Upper lobe of right lung (tissue), 1 donor: Measurements from ENCODE around the gene TLE4. TPM values are rescaled to one million over a fixed set of nuclear protein-coding genes. Genes with fewer than 3 reads are reported as not detected.

Experiments
- ATAC-seq: fragments of 200-7000 bp; cut with Tn5 transposase; one replicate; pipeline ENCODE4 v1.9.1; 2020; ENCODE audit warnings: mild to moderate bottlenecking, moderate library complexity
- DNase-seq: peaks from one replicate; pipeline ENCODE4 v3.0.0-alpha.2; 2020
- H3K27ac ChIP-seq: fragments of 200-600 bp; one replicate; pipeline ENCODE4 v1.8.0; 2022
- H3K27me3 ChIP-seq: fragments of 200-600 bp; one replicate; pipeline ENCODE4 v1.8.0; 2022; ENCODE audit warnings: mild to moderate bottlenecking
- H3K36me3 ChIP-seq: fragments of 200-600 bp; one replicate; pipeline ENCODE4 v1.8.0; 2022
- H3K4me1 ChIP-seq: fragments of 200-600 bp; one replicate; pipeline ENCODE4 v1.8.0; 2022
- H3K4me3 ChIP-seq: fragments of 200-600 bp; one replicate; pipeline ENCODE4 v1.8.0; 2022; ENCODE audit warnings: mild to moderate bottlenecking
- H3K9me3 ChIP-seq: fragments of 200-600 bp; one replicate; pipeline ENCODE4 v1.8.0; 2022
- intact Hi-C: fragments of 100-400 bp; cut with DNase I; formaldehyde crosslinking; loops from one replicate; pipeline ENCODE4 v1.11.0; 2022
- total RNA-seq: library from RNA; stranded (reverse); fragmentation: NEBNext Ultra II Directional; extraction: Animal tissue kit (Norgen Biotek cat#: 25700); gene quantifications from one replicate; pipeline ENCODE4 v1.2.1, GENCODE V29; 2021
- TF ChIP-seq, protein P1 (sequence below): fragments of 200-600 bp; IDR thresholded peaks from one replicate; pipeline ENCODE4 v1.8.0; 2022; ENCODE audit warnings: antibody characterized with exemption
- donor health status: DM: no; HTN: yes; CAD: no; lungs with severe emphysema.

The TLE4 gene
- total RNA-seq, 1 donor from 2014 or later = 37.1 TPM

DNA sequence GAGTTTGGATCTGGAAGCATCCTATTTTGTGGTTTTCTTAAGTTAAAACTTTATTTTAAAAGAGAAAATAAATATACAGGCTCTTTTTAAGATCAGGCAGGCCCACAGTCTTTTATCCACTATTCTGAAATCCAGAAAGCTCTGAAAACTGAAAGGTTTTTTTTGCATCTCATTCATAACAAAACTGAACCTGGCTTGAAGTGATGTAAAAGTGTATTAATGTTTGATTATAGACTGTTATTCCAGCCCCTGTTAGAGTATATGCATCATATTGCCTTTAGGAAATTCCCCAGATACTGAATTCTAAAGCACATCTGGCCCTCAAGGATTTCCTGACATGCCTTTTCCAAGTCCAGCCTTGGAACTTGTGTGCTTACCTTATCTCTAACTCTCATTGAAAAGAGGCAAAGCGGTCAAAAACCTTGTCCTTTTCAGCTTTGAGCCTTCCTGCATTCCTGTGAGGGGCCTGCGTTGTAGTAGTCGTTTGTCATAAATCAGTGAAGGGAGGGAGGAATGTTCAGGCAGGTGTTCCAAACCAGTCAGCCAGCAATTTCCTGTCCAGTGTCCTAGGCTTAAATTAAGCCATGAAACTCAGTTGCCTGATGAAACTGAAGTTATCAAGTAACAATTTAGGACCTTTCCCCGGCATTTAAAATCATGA, 110.4 kb downstream of the TLE4 start:
- intact Hi-C loops = no loop called here
- Histone ChIP-seq H3K9me3 (no peaks in the 10 kb centered on the region), H3K4me3 (no peak overlapping the region), H3K4me1 (no peaks in the 10 kb centered on the region), H3K27ac (no peak overlapping the region), H3K27me3 (no peaks in the 10 kb centered on the region), H3K36me3 (no peaks in the 10 kb centered on the region)
- ATAC-seq (no peak), DNase-seq (no peak)
- TF ChIP-seq, protein P1, sequence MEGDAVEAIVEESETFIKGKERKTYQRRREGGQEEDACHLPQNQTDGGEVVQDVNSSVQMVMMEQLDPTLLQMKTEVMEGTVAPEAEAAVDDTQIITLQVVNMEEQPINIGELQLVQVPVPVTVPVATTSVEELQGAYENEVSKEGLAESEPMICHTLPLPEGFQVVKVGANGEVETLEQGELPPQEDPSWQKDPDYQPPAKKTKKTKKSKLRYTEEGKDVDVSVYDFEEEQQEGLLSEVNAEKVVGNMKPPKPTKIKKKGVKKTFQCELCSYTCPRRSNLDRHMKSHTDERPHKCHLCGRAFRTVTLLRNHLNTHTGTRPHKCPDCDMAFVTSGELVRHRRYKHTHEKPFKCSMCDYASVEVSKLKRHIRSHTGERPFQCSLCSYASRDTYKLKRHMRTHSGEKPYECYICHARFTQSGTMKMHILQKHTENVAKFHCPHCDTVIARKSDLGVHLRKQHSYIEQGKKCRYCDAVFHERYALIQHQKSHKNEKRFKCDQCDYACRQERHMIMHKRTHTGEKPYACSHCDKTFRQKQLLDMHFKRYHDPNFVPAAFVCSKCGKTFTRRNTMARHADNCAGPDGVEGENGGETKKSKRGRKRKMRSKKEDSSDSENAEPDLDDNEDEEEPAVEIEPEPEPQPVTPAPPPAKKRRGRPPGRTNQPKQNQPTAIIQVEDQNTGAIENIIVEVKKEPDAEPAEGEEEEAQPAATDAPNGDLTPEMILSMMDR = no peak

DNA sequence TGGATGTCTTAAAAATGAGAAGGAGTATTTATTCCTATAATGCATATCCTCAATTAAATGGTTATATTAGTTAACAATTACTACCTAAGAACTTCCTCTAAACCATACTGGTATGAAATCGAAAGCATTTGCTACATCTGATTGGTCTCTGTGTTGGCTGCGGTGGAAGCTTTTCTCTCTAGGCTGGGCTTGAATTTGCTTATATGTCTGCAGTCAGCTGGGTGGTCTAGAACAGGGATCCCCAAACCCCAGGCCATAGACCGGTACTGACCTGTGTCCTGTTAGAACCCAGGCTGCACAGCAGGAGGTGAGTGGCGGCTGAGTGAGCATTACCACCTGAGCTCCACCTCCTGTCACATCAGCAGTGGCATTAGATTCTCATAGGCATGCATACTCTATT, 112.3 kb downstream of the TLE4 start:
- intact Hi-C loops = no loop called here
- Histone ChIP-seq H3K4me3 (no peak overlapping the region), H3K36me3 (no peaks in the 10 kb centered on the region), H3K27ac (no peak overlapping the region), H3K4me1 (no peaks in the 10 kb centered on the region), H3K9me3 (no peaks in the 10 kb centered on the region), H3K27me3 (no peaks in the 10 kb centered on the region)
- DNase-seq = no peak
- TF ChIP-seq, protein P1 = no peak
- no peak for ATAC-seq

DNA sequence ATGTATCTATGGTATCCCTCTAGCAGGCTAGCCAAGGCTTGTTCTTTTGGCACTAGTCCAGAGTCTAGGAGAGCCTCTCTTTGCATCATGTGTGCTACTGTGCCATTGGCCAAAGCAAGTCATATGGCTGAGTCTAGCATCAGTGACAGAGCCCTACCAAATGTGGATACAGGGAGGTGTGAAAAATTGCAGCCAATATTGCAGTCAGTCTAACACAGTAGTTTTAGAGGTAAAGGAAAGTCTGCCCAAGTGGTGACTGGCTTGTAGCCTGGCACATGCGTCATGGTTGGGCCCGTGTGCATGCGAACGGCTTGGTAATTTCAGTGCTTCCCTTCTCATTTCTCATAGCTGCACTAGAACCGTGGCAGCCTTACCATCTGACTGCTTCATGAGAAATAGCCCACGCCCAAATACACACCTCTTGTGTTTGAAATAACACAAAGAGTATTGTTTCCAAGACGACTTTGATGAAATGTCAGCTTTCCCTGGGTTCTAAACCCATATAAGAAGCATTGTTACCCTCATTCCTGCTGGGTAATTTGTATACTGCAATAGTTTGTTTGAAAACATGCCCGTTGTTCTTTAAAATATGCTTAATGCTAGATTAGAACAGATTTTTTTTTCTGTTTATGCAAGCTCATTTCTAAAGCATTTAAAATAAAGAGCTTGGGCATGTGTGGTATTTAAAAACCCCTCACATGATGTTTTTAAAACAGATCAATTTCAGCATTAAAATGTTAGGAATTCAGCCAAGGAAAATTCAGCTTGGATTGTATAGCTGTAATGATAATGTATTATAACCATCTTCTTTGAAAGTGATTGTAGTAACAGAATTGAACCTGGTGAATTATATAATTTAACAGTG, 113.2 kb downstream of the TLE4 start:
- Histone ChIP-seq H3K4me1 (no peaks in the 10 kb centered on the region), H3K36me3 (no peaks in the 10 kb centered on the region), H3K4me3 (no peak overlapping the region), H3K9me3 (no peaks in the 10 kb centered on the region), H3K27me3 (no peaks in the 10 kb centered on the region), H3K27ac (no peak overlapping the region)
- no peak for DNase-seq
- TF ChIP-seq, protein P1 = no peak
- ATAC-seq = no peak
- intact Hi-C loops = no loop called here

DNA sequence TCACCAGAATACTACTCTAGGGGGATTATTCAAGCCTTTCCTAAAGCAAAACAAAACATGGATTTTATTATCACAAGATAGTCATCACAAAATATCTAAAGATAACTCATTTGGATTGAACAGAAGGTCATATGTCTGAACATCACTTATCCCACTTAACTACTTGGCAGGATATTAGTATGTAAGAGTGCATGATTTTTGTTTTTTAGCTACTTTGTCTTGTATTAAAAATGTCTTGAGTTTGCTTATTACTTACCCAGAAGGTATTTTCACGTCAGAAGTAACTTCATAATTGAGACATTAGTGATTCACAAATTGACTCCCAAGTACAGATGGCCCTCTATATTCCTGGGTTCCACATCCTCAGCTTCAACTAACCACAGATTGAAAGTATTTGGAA, 113.8 kb downstream of the TLE4 start:
- ATAC-seq = no peak
- intact Hi-C loops = no loop called here
- H3K27ac ChIP-seq = no peak overlapping the region

DNA sequence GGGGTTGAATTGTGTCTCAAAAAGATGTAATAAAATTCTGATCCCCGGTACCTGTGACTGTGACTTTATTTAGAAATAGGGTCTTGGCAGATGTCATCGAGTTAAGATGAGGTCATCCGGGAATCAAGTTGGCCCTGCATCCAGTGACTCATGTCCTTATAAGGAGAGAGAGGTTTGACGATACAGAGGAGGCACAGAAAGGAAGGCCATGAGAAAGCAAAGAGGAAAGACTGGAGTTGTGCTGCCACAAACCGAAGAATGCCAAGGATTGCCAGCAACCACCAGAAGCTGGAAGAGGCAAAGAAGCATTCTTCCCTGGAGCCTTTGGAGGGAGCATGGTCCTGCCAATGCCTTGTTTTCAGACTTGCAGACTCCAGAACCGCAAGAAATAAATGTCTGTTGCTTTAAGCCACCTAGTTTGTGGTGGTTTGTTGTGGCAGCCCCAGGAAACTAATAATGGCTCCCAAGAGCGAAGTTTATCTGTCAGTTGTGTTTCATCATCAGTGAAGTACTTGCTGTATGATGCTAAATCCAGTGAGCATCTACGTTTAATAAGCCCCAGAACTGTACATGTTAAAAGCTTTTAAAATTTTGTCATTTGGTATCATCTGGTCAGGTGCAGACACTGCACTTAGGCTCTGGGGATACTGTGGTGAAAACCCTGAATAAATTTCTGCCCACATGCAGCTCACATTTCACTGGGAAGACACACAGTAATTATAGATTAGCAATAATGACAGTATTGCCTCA, 114.8 kb downstream of the TLE4 start:
- H3K9me3 ChIP-seq = no peaks in the 10 kb centered on the region
- no peaks in the 10 kb centered on the region for H3K36me3 ChIP-seq
- TF ChIP-seq, protein P1 = no peak
- ATAC-seq = no peak
- no peak for DNase-seq
- no peak overlapping the region for H3K4me3 ChIP-seq
- H3K27me3 ChIP-seq = no peaks in the 10 kb centered on the region
- intact Hi-C loops = no loop called here
- no peaks in the 10 kb centered on the region for H3K4me1 ChIP-seq
- no peak overlapping the region for H3K27ac ChIP-seq

More for the DNA sequence above, 113.8 kb downstream of the TLE4 start:
- Histone ChIP-seq H3K36me3 (no peaks in the 10 kb centered on the region), H3K9me3 (no peaks in the 10 kb centered on the region), H3K4me3 (no peak overlapping the region), H3K27me3 (no peaks in the 10 kb centered on the region), H3K4me1 (no peaks in the 10 kb centered on the region)
- TF ChIP-seq, protein P1 = no peak
- DNase-seq = no peak
